Thyroid gland (tissue), 4 donors: ENCODE measurements around the gene PALLD. TPM values are rescaled to one million over a fixed set of nuclear protein-coding genes. Genes with fewer than 3 reads are reported as not detected.
"Not testable (repeated sequence)": the region's sequence is repeated elsewhere in the genome, so short reads cannot be mapped to it uniquely, and the experiment has no call there.

ENCODE experiments used
- DNase-seq, 2 donors: peaks; one replicate each; pipeline ENCODE4 v3.0.0-alpha.2; 2019
- H3K27ac ChIP-seq, 3 donors: fragments of 200-600 bp; sonication (generic); 1 replicate in 2 of 3; 2 replicates in 1 of 3; pipeline ENCODE4 v1.5.1; 2016 to 2019; ENCODE audit warnings: mild to moderate bottlenecking in 1 of 3, moderate library complexity in 1 of 3
- H3K27me3 ChIP-seq: fragments of 200-600 bp; sonication (generic); one replicate; pipeline ENCODE4 v1.5.1; 2019
- H3K36me3 ChIP-seq, 2 donors: fragments of 200-600 bp; sonication (generic); one replicate each; pipeline ENCODE4 v1.5.1; 2016 to 2019
- H3K4me1 ChIP-seq, 2 donors: fragments of 200-600 bp; sonication (generic); one replicate each; pipeline ENCODE4 v1.5.1; 2017 to 2019
- H3K4me3 ChIP-seq, 3 donors: fragments of 200-600 bp; sonication (generic); replicated peaks in 1 of 3; 1 replicate in 2 of 3; 2 replicates in 1 of 3; pipeline ENCODE4 v1.5.1; 2016; ENCODE audit warnings: mild to moderate bottlenecking in 1 of 3
- H3K9me3 ChIP-seq: fragments of 200-600 bp; sonication (generic); one replicate; pipeline ENCODE4 v1.5.1; 2017
- POLR2A ChIP-seq, 2 donors: fragments of 450-650 bp; IDR thresholded peaks; one replicate each; pipeline ENCODE4 v1.6.1; 2017; ENCODE audit warnings: antibody characterized with exemption in 2 of 2, mild to moderate bottlenecking in 2 of 2, moderate library complexity in 1 of 2
- WGBS, 2 donors: methylation state at CpG; one replicate each; pipeline ENCODE4 v1.1.5; 2017; 5-methylcytosine and 5-hydroxymethylcytosine counted together
- intact Hi-C: fragments of 100-400 bp; cut with DNase I; formaldehyde crosslinking; loops from one replicate; pipeline ENCODE4 v1.15.1; 2023
- total RNA-seq, 4 donors: library from RNA; depleted of rRNA; stranded (reverse); fragments of >200 nt; gene quantifications; one replicate each; pipeline ENCODE4 v1.2.3, GENCODE V29; 2016
- TF ChIP-seq, protein P1 (sequence below), 6 experiments: fragments of 200-600 bp in 3 of 6; fragments of 450-650 bp in 3 of 6; sonication (generic) in 3 of 6; IDR thresholded peaks; one replicate each; pipeline ENCODE4 v1.5.1; 2016 to 2019; ENCODE audit warnings: antibody characterized with exemption in 6 of 6, mild to moderate bottlenecking in 2 of 6, inconsistent platforms in 1 of 6, moderate library complexity in 1 of 6

The PALLD gene
- total RNA-seq, 4 donors from 2014 or later = 152 to 311 (median 226) TPM

DNA sequence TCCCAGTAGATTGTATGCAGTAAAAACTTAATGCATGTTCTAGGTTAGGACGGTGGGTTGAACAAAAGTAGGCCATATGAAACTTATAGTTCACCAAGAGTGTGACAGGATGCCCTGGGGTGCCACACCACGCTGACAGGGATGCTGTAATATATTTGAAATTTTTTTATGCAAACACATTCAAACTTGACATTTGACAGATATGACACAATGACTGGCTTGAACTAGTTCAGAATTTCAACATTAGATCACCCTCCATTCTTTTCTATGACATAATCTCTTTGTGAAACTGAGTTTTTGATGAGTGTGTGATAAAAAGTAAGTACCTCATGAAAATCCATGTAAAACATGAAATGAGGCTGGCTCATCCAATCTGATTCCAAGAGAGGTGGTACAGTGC is 198.4 kb downstream of the PALLD start:
- no peaks in the 10 kb centered on the region for H3K9me3 ChIP-seq
- H3K36me3 ChIP-seq = no peaks in the 10 kb centered on the region
- WGBS, 2 donors = 88 to 94% methylated on average over 2 of the region's 2 CpGs
- TF ChIP-seq, protein P1, sequence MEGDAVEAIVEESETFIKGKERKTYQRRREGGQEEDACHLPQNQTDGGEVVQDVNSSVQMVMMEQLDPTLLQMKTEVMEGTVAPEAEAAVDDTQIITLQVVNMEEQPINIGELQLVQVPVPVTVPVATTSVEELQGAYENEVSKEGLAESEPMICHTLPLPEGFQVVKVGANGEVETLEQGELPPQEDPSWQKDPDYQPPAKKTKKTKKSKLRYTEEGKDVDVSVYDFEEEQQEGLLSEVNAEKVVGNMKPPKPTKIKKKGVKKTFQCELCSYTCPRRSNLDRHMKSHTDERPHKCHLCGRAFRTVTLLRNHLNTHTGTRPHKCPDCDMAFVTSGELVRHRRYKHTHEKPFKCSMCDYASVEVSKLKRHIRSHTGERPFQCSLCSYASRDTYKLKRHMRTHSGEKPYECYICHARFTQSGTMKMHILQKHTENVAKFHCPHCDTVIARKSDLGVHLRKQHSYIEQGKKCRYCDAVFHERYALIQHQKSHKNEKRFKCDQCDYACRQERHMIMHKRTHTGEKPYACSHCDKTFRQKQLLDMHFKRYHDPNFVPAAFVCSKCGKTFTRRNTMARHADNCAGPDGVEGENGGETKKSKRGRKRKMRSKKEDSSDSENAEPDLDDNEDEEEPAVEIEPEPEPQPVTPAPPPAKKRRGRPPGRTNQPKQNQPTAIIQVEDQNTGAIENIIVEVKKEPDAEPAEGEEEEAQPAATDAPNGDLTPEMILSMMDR (IDR thresholded peaks at IDR 0.05) = no peak
- TF ChIP-seq POLR2A (IDR thresholded peaks at IDR 0.05) = no peak
- H3K4me3 ChIP-seq = no peak overlapping the region
- no peaks in the 10 kb centered on the region for H3K27me3 ChIP-seq
- DNase-seq = no peak
- H3K27ac ChIP-seq = peak overlapping the region in 2 of 3 donors; percentile 37 to 72
- intact Hi-C loops = no loop called here
- H3K4me1 ChIP-seq = peaks cover 40 to 42% of the 10 kb centered on the region in 2 donors

DNA sequence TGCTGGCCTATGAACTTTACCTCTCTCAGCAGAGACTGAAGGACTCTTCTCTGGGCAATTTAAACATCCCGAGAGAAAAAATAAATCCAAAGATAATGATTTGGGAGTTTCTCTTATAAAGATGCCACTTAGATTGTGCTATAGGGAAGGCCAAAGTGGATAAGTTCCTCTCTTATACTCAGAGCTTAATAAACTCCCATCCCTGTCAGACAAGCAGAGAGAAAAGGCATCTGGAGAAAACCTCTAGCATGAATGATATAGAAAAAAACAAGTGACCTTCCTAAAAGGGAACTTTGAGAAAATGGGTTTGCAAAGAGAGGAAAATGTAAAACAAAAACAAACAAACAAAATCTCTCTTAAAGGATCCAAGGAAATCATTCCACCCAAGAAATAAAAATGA is 199.4 kb downstream of the PALLD start:
- intact Hi-C loops = no loop called here
- Histone ChIP-seq H3K27me3 (no peaks in the 10 kb centered on the region), H3K4me3 (no peak overlapping the region), H3K27ac (peak overlapping the region; percentile 23 to 72 (median 37)), H3K9me3 (no peaks in the 10 kb centered on the region), H3K4me1 (peaks cover 48 to 49% of the 10 kb centered on the region in 2 donors), H3K36me3 (no peaks in the 10 kb centered on the region)
- TF ChIP-seq, protein P1 (IDR thresholded peaks at IDR 0.05) = no peak
- TF ChIP-seq POLR2A (IDR thresholded peaks at IDR 0.05) = no peak
- no peak for DNase-seq
- WGBS, 2 donors = 30 to 38% methylated on average over 1 of the region's 1 CpG

DNA sequence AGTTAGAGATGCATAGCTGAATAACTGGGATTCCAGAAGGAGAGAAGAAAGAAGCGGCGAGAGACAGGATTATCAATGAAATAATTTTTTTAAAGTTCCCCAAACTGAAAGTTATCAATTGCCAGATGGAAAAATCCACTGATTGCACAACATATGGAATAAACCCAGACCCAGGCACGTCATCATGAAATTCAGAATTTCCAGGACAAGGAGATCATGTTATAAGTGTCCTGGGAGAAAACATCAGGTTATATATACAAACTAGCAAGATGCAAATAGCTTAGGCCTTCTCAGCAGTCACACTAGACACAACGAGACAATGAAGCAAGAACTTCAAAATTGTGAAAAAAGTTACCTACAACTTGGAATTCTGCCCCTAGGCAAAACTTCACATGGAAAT is 200.0 kb downstream of the PALLD start:
- Histone ChIP-seq H3K4me3 (no peak overlapping the region), H3K4me1 (peaks cover 51 to 52% of the 10 kb centered on the region in 2 donors), H3K9me3 (no peaks in the 10 kb centered on the region), H3K27me3 (no peaks in the 10 kb centered on the region), H3K36me3 (no peaks in the 10 kb centered on the region), H3K27ac (peak overlapping the region in 2 of 3 donors; percentile 37 to 48)
- no peak for DNase-seq
- intact Hi-C loops = no loop called here
- 91 to 96% methylated on average over 4 of the region's 4 CpGs for WGBS, 2 donors
- TF ChIP-seq POLR2A (IDR thresholded peaks at IDR 0.05) = no peak
- TF ChIP-seq, protein P1 (IDR thresholded peaks at IDR 0.05) = no peak

DNA sequence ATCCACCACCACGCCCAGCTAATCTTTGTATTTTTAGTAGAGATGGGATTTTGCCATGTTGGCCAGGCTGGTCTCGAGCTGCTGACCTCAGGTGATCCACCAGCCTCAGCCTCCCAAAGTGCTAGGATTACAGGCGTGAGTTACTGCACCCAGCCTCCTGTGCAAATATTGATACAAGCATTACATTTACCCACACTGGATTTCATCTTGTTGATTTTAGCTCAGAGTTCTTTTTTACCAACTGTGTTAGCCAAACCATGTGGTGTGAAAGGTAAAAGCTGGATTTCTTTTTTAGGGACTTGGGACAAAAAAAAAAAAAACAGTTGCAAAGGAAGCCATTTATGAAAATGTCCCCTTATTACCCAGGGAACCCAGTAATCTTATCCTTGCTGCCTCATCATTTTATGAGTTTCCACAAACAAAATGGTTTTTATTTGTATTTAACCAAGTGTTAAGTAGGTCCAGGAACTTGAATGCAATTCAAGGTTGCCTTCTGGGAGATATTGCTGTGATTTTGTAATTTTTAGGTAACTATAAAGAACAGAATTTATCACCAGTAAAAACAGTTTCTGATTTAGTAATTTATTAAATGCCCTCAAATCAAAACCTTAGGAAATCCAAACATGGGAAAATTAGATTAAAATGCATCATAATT is 202.5 kb downstream of the PALLD start:
- TF ChIP-seq POLR2A (IDR thresholded peaks at IDR 0.05) = no peak
- TF ChIP-seq, protein P1 (IDR thresholded peaks at IDR 0.05) = no peak
- intact Hi-C loops = no loop called here
- peaks cover 39 to 41% of the 10 kb centered on the region in 2 donors for H3K4me1 ChIP-seq
- 53 to 59% methylated on average over 3 of the region's 3 CpGs for WGBS, 2 donors
- H3K27me3 ChIP-seq = no peaks in the 10 kb centered on the region
- H3K4me3 ChIP-seq = no peak overlapping the region
- DNase-seq = peak in 1 of 2 donors; percentile 44
- no peaks in the 10 kb centered on the region for H3K36me3 ChIP-seq
- no peaks in the 10 kb centered on the region for H3K9me3 ChIP-seq
- peak overlapping the region; percentile 49 to 80 (median 59) for H3K27ac ChIP-seq

DNA sequence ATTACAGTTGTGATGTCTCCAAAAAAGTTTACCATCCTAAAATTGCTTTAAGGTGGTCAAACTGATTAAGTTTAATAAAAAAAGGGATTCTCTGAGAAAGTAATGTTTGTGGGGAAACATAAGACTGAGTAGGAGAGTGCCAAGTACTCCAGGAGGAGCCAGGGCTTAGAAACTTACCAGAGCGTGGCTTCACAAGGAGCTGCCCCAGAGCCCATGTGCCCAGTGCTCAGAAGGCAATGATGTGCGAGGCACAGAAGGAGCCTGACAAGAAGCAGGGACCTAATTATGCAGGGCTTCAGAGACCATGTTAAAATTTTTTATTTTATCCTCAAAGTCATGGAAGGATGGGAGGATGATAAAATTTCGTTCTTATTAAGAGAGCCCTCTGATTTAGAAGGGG is 204.2 kb downstream of the PALLD start:
- peak; percentile 85 for DNase-seq
- WGBS, 2 donors = 53 to 60% methylated on average over 3 of the region's 3 CpGs
- H3K27me3 ChIP-seq = no peaks in the 10 kb centered on the region
- no peak for TF ChIP-seq POLR2A (IDR thresholded peaks at IDR 0.05)
- TF ChIP-seq, protein P1 (IDR thresholded peaks at IDR 0.05) = no peak
- H3K36me3 ChIP-seq = no peaks in the 10 kb centered on the region
- peaks cover 24 to 25% of the 10 kb centered on the region in 2 donors for H3K4me1 ChIP-seq
- H3K27ac ChIP-seq = peak overlapping the region; percentile 61 to 80 (median 68)
- no peaks in the 10 kb centered on the region for H3K9me3 ChIP-seq
- intact Hi-C loops = no loop called here
- no peak overlapping the region for H3K4me3 ChIP-seq

DNA sequence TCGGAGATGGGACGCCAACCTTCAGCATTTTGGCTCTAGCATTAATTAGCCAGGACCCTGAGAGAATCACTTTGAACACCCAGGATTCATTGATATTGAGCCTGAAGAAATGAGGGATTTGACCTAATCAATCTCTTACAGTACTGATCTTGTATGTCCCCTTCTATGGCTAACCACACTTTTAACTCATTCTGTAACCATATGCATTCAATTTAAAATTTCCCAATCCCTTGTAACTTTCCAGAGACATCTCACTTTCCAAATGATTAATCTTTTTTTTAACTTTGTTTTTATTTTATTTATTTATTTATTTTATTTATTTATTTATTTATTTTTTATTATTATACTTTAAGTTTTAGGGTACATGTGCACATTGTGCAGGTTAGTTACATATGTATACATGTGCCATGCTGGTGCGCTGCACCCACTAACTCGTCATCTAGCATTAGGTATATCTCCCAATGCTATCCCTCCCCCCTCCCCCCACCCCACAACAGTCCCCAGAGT is 205.8 kb downstream of the PALLD start:
- H3K4me3 ChIP-seq, intact Hi-C loops, H3K36me3 ChIP-seq, H3K9me3 ChIP-seq, H3K27me3 ChIP-seq, H3K27ac ChIP-seq, DNase-seq: not testable (repeated sequence)
- peaks cover 19 to 23% of the 10 kb centered on the region in 2 donors for H3K4me1 ChIP-seq
- 93 to 96% methylated on average over 4 of the region's 4 CpGs for WGBS, 2 donors
